Myocyte (in vitro differentiated cells): ENCODE measurements around the gene PCBP3. TPM values are rescaled to one million over a fixed set of nuclear protein-coding genes. Genes with fewer than 3 reads are reported as not detected.
"Not testable (repeated sequence)": the region's sequence is repeated elsewhere in the genome, so short reads cannot be mapped to it uniquely, and the experiment has no call there.

ENCODE experiments used
- DNase-seq: peaks from one replicate; pipeline ENCODE4 v3.0.0-alpha.2; 2012; ENCODE audit warnings: low read depth
- total RNA-seq: library from RNA; depleted of rRNA; stranded (reverse); fragments of >200 nt; gene quantifications from 2 replicates; pipeline ENCODE4 v1.2.3, GENCODE V29; 2014

PCBP3 gene
- total RNA-seq, 1 donor from 2014 or later: 1.5 TPM

- DNase-seq: peak; percentile 60
These were observed 244.3 kb downstream of the PCBP3 start for GRCh38 chr21:45887788-45888187.

- DNase-seq: no peak
These were observed 245.0 kb downstream of the PCBP3 start for GRCh38 chr21:45888386-45889009.

GRCh38 chr21:45889256-45889655, 245.7 kb downstream of the PCBP3 start:
- DNase-seq: no peak

- peak; percentile 92 for DNase-seq
These were observed 246.4 kb downstream of the PCBP3 start for GRCh38 chr21:45889961-45890360.

- DNase-seq: no peak
These were observed 248.0 kb downstream of the PCBP3 start for GRCh38 chr21:45891388-45892155.

- no peak for DNase-seq
These were observed 248.8 kb downstream of the PCBP3 start for GRCh38 chr21:45892156-45892915.

GRCh38 chr21:45892916-45893739, 249.6 kb downstream of the PCBP3 start:
- DNase-seq: no peak

GRCh38 chr21:45893740-45894449, 250.4 kb downstream of the PCBP3 start:
- peak; percentile 63 for DNase-seq

- peak; percentile 64 for DNase-seq
These were observed 250.9 kb downstream of the PCBP3 start for GRCh38 chr21:45894450-45894825.

GRCh38 chr21:45894906-45895777, 251.6 kb downstream of the PCBP3 start:
- no peak for DNase-seq

GRCh38 chr21:45895778-45896370, 252.3 kb downstream of the PCBP3 start:
- no peak for DNase-seq

GRCh38 chr21:45896431-45896830, 252.9 kb downstream of the PCBP3 start:
- DNase-seq: not testable (repeated sequence)

- no peak for DNase-seq
These were observed 253.9 kb downstream of the PCBP3 start for GRCh38 chr21:45897191-45898027.

- no peak for DNase-seq
These were observed 254.5 kb downstream of the PCBP3 start for GRCh38 chr21:45898028-45898350.

GRCh38 chr21:45898781-45899180, 255.3 kb downstream of the PCBP3 start:
- DNase-seq: no peak

- no peak for DNase-seq
These were observed 255.9 kb downstream of the PCBP3 start for GRCh38 chr21:45899317-45900033.

- DNase-seq: no peak
These were observed 256.7 kb downstream of the PCBP3 start for GRCh38 chr21:45900034-45900868.
